TTC549 (cell line): ENCODE results near the gene TINAGL1.
"Not testable (repeated sequence)": the region's sequence is repeated elsewhere in the genome, so short reads cannot be mapped to it uniquely, and the experiment has no call there.

Experiments used
- FAIRE-seq: peaks from 2 replicates; lab custom pipeline; 2012; peaks lifted over from hg19 to GRCh38; lab: Jason Lieb, UNC

Gene TINAGL1

DNA sequence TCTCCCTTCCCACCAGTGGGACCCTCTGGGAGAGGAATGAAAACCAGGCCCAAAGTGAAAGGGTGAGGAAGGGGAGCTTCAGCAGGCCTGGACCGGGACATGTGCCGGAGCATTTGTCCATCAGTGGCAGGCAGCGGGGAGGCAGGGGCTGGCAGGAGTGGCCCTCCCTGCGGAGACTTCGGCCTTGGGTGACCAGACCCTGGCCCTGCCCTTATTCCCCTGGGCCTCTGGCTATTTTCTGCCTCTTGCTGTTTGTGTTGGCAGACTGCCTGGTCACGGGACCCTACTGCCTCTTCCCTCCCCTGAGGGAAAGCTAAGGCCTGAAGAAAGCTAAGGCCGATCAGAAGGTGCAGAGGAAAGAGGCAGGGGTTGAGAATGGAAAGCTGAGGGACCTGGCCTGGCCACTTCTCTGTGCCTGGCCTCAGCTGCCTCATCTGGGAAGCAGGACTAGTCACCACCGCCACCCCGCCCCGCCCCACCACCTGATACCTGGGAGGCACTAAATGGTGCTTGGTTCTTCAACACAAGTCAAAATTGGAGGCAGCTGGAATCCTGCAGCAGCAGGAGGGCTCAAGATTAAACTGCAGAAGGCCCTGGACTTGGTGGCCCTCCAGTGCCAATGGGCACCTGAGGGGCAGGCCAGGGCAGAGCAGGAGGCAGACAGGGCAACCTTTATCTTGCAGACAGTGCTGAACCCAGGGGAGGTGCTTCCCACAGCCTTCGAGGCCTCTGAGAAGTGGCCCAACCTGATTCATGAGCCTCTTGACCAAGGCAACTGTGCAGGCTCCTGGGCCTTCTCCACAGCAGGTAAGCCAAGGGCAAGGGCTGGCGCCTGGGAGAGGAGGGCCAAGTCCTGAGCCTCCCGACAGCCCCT is 7.9 kb downstream of the TINAGL1 start:
- FAIRE-seq: no peak

DNA sequence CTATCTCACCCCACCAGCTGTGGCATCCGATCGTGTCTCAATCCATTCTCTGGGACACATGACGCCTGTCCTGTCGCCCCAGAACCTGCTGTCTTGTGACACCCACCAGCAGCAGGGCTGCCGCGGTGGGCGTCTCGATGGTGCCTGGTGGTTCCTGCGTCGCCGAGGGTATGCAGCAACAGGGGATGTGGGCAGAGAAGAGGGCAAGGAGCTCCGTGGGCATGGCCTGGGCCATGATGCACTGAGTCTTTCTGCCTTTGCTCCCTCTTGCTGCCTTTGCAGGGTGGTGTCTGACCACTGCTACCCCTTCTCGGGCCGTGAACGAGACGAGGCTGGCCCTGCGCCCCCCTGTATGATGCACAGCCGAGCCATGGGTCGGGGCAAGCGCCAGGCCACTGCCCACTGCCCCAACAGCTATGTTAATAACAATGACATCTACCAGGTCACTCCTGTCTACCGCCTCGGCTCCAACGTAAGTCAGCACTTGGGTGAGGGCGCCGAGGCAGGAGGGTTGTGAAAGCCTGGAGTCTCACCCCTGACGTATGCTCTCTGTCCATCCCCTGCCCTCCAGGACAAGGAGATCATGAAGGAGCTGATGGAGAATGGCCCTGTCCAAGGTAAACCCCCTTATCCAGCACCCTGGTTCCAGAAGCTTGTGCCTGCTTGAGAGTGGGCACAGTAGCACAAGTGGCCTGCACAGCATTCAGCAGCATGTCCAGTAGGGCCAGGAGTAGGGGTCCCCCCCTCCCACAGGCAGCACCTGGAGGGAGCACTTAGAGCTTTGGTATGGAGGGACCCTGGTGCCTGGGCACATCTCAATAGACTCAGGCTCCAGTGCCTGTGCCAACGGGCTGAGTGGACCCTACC is 8.8 kb downstream of the TINAGL1 start:
- no peak for FAIRE-seq

DNA sequence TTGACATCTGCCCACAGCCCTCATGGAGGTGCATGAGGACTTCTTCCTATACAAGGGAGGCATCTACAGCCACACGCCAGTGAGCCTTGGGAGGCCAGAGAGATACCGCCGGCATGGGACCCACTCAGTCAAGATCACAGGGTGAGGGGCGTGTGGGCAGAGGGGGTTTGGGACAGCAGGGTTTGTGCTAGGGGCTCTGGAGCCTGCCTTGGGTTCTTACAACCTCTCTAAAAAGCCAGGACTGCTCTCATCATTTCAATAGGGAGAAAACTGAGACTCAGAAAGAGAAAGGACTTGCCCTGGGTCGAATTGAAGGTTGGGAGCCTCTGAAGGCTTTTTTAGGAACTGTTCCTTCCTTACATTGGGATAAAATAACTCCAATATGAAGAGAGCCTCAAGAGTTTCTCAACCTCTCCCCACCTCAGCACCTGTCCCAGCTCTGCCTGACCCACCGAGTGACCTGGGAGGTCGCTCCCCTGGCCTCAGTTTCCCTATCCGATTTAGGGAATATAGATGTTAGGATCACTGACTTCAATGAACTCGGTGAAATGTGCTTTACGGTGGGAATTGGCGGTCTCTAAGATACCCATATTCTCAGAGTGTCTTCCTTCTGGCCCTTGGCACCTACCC is 9.5 kb downstream of the TINAGL1 start:
- FAIRE-seq: no peak

- FAIRE-seq: no peak
Observed at GRCh38 chr1:31586376-31587327, 10.3 kb downstream of the TINAGL1 start.

GRCh38 chr1:31587328-31587699 is 11.0 kb downstream of the TINAGL1 start:
- not testable (repeated sequence) for FAIRE-seq

DNA sequence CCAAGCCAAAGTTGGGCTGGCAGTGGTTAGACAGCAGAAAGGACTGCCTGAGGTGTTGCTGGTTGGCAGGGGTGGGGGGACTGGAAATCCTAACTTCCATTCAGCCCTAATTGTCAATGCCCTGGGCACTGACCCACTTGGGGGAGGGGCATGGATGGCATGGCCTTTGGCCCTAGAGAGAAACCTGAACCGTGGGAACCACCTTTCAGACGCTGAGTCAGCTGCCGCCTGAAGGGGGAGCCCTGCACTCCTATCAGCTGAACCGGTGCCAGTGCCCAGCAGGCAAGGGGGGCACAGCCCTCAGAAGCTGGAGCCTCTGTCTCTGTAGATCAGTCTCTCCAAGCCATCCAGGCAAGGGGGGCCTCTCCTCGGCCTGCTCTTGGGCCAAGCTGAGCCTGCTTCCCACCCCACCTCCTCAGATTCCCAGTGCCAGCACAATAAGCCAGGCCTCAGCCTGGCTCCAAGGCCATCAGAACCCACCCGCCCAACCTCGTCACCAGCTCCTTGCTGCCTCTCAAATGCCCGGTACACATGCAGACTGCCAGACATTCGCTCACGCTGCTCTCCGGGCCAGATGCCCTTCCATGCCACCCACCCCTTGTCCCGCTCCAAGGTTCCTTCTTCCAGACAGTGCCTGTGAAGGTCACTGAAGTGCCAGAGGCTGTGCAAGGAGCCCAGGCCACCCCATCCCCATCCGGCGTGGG is 11.6 kb downstream of the TINAGL1 start:
- no peak for FAIRE-seq

DNA sequence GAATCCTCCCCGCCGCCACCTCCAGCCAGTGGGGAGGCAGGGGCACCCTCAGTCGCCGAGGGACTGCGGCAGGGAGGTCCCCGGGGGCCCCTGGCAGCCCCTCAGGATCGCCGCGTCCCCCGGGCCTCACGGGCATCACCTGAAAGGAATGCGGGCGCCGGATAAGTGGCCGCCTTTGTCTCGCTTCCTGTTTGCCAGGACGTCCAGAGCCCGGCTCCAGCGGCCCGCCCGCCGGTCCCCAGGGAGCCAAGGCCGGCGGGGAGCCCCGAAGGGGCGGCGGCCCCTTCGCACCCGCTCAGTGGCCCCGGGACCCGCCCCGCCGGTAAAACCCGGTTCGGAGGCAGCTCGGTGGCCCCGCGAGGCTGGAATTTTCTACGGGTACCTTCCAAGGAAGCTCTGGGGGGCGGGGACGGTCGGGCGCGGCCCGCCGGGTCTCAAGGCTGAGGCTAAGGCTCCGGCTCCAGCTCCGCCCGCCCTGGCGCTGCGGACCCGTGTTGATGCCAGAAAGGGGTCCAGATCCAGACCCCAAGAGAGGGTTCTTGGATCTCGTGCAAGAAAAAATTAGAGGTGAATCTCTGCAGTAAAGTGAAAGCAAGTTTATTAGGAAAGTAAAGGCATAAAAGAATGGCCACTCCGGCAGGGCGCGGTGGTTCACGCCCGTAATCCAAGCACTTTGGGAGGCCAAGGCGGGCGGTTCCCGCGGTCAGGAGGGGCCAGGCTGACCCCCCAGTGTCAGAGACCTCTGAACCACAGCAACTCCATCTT is 12.6 kb downstream of the TINAGL1 start:
- no peak for FAIRE-seq

- FAIRE-seq: no peak
Observed at GRCh38 chr1:31591425-31592093, 15.2 kb downstream of the TINAGL1 start.

GRCh38 chr1:31592132-31592531 is 15.8 kb downstream of the TINAGL1 start:
- no peak for FAIRE-seq

GRCh38 chr1:31593136-31593665 is 16.9 kb downstream of the TINAGL1 start:
- no peak for FAIRE-seq

GRCh38 chr1:31593770-31594632 is 17.7 kb downstream of the TINAGL1 start:
- FAIRE-seq: no peak

DNA sequence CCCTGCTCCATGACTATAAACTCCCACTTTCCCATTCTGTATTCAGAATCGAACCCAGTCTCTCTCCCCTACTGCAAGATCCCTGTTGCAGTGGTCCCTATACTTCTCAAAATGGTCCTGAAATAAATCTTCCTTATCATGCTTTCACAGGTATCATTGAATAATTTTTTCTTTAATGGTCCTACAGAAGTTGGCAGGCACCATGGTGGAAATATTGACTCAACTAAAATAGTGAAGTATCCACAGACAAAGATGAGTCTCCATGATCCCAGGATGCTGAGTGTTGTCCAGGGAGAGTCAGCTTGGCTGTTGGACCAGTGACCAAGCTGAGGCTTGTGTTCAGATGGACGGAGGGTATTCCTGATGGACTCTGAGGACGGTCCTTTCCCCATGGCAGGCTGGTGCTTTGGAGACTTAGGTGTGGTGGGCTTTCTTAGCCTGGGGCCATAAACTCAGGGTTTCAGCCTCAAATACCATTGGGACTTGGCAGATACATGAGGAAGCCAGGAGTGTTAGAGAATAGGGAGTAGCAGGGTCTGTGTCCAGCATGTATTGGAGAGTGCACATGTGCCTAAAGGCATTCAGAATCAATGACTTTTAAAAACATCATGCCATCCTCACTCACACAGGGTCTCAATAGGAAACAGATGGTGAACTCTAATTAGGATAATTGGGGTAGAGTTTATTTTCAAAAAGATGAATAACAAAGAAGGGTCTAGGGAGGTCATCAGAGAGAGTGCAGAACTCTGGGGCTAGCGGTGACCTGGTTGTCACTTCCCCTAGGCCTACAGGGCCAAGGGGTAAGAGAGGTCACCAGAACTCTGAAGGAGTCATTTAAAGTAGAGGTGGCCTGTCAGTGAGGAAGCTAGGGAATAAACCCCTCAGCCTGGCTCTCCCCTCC is 19.8 kb downstream of the TINAGL1 start:
- FAIRE-seq: no peak

DNA sequence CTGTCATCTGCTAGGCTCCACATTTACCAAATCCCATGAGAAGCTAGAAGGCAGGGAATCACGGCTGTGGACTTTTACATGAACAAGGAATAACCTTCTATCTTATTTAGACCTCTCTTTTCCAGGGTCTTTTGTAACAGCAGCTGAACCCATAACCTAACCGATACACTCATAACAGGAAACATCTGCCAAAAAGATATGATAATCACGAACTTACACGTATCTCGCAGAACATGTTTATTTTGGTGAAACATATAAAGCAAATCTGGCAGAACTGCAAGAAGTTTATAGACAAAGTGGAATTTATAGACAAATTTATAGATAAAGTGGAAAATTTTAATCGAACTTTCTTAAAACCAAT is 20.4 kb downstream of the TINAGL1 start:
- FAIRE-seq: no peak

DNA sequence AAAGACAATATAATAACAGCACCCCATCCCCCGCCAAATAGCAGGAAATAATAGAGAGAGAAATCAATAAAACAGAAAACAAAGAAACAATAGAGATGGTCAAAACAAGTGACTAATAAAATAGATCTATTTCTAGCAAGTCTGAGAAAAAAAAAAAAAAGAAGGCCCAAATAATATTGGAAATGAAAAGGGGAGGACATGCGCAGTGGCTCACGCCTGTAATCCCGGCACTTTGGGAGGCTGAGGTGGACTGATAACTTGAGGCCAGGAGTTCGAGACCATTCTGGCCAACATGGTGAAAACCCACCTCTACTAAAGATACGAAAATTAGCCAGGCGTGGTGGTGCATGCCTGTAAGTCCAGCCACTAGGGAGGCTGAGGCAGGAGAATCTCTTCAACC is 22.7 kb downstream of the TINAGL1 start:
- no peak for FAIRE-seq

DNA sequence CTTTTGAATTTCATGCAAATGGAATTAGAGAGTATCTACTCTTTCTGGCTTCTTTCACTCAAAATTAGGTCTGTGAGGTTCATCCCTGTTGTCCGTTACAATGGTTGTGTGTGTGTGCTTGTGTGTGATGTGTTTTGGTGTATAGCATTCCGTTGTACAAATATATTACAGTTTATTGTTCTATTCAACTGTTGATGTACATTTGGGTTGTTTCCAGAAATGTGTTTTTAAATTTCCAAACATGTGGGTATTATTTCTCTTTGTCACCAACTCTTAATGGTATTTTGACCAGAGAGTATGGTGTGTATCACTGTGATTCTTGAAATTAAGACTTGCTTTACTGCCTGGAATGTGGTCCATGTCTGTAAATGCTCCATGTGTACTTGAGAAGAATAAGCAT is 24.3 kb downstream of the TINAGL1 start:
- FAIRE-seq: no peak

DNA sequence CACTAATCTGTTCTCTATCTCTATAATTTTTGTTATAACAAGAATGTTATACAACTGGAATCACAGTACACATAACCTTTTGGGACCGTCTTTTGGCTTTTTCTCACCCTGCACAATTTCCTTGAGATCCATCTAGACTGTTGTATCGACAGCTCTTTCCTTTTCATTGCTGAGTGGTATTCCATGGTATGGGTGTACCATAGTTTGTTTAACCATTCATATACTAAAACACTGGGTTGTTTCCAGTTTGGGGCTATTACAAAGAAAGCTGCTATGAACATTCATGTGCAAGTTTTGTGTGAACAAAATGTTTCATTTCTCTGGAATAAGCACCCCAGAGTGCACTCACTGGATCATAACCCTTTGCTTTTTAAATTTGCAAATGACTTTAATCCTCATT is 25.8 kb downstream of the TINAGL1 start:
- FAIRE-seq: no peak

- FAIRE-seq: no peak
Observed at GRCh38 chr1:31605908-31606427, 29.7 kb downstream of the TINAGL1 start.
